ENCODE measurements around the gene PLEK.

- TF ChIP-seq POLR2A (IDR thresholded peaks at IDR 0.05), result no peak
- TF ChIP-seq CTCF (IDR thresholded peaks at IDR 0.05), result no peak
- no peak for TF ChIP-seq POLR2AphosphoS5 (IDR thresholded peaks at IDR 0.05)
- no peak for TF ChIP-seq EP300 (IDR thresholded peaks at IDR 0.05; ENCODE audit: low read depth)
Measured at GRCh38 chr2:68362749-68363148, 2.3 kb upstream of the PLEK start.

All from transverse colon (tissue), 4 donors.